Suprapubic skin (tissue), 4 donors: Measurements from ENCODE around the gene ADD3. TPM values are rescaled to one million over a fixed set of nuclear protein-coding genes. Genes with fewer than 3 reads are reported as not detected.

Experiments
- DNase-seq, 2 donors: peaks; one replicate each; pipeline ENCODE4 v3.0.0-alpha.2; 2019; ENCODE audit warnings: low spot score in 2 of 2
- H3K27ac ChIP-seq: fragments of 200-600 bp; sonication (generic); one replicate; pipeline ENCODE4 v1.5.1; 2019
- H3K27me3 ChIP-seq: fragments of 200-600 bp; sonication (generic); one replicate; pipeline ENCODE4 v1.5.1; 2019
- H3K36me3 ChIP-seq: fragments of 200-600 bp; sonication (generic); one replicate; pipeline ENCODE4 v1.5.1; 2019
- H3K4me1 ChIP-seq: fragments of 200-600 bp; sonication (generic); one replicate; pipeline ENCODE4 v1.5.1; 2019
- H3K4me3 ChIP-seq: fragments of 200-600 bp; sonication (generic); one replicate; pipeline ENCODE4 v1.5.1; 2019; ENCODE audit warnings: mild to moderate bottlenecking
- H3K9me3 ChIP-seq: fragments of 200-600 bp; sonication (generic); one replicate; pipeline ENCODE4 v1.5.1; 2019
- EP300 ChIP-seq: sonication (generic); formaldehyde crosslinking; IDR thresholded peaks from one replicate; pipeline ENCODE4 v1.6.1; 2017; ENCODE audit warnings: antibody characterized with exemption
- POLR2A ChIP-seq, 2 donors: fragments of 450-650 bp; IDR thresholded peaks; one replicate each; pipeline ENCODE4 v1.6.1; 2017; ENCODE audit warnings: antibody characterized with exemption in 2 of 2, mild to moderate bottlenecking in 2 of 2, moderate library complexity in 2 of 2
- POLR2AphosphoS5 ChIP-seq, 3 donors: sonication (generic); formaldehyde crosslinking; IDR thresholded peaks; one replicate each; pipeline ENCODE4 v1.6.1; 2017; ENCODE audit warnings: antibody characterized with exemption in 3 of 3
- WGBS: methylation state at CpG from one replicate; pipeline ENCODE4 v1.1.5; 2018; 5-methylcytosine and 5-hydroxymethylcytosine counted together
- total RNA-seq, 4 donors: library from RNA; depleted of rRNA; stranded (reverse); fragments of >200 nt; gene quantifications; one replicate each; pipeline ENCODE4 v1.1.0, GENCODE V29; 2016
- TF ChIP-seq, protein P1 (sequence below), 2 donors: fragments of 200-600 bp in 1 of 2; fragments of 450-650 bp in 1 of 2; sonication (generic) in 1 of 2; IDR thresholded peaks; one replicate each; pipeline ENCODE4 v1.5.1; 2016 to 2019; ENCODE audit warnings: antibody characterized with exemption in 2 of 2, mild to moderate bottlenecking in 1 of 2, moderate library complexity in 1 of 2

The ADD3 gene
- total RNA-seq, 4 donors from 2014 or later = 72.6 to 335 (median 279) TPM

DNA sequence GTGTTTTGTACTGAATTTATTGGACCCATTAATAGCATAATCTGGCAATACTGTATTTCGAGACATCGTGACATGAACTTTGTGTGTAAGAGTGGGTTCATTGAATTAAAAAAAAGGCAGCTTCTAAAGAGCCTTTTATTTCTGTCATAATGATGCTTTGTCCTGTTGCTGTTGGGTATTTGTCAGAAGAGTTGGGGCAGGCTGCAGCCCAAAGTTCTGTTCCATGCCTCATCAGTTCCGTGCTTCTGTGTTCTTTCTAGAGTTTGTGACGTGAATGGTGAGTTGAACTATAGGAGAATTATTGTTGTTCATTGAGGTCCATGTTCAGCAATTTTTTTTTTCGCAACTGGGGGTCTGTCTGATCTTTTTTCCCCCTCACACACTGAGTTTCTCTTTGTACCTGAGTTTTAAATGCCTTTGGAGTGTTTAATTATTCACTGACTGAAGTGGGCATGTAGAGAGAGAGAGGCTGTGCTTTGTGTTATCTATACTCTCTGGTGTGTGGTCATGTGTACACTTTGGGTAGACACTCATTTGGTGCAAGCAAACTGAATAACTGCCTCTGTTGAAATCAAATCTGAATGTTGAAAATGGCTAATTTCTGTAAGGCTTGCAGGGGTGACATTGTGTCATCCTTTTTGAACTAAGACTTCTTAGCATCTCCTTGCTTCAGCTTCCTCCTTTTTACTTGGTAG is 69.8 kb downstream of the ADD3 start:
- H3K4me3 ChIP-seq = peak overlapping the region; percentile 22
- no peaks in the 10 kb centered on the region for H3K9me3 ChIP-seq
- 57% methylated on average over 5 of the region's 5 CpGs for WGBS
- TF ChIP-seq EP300 (no peak), POLR2AphosphoS5 (IDR thresholded peaks at IDR 0.05) (no peak), POLR2A (IDR thresholded peaks at IDR 0.05) (no peak)
- TF ChIP-seq, protein P1, sequence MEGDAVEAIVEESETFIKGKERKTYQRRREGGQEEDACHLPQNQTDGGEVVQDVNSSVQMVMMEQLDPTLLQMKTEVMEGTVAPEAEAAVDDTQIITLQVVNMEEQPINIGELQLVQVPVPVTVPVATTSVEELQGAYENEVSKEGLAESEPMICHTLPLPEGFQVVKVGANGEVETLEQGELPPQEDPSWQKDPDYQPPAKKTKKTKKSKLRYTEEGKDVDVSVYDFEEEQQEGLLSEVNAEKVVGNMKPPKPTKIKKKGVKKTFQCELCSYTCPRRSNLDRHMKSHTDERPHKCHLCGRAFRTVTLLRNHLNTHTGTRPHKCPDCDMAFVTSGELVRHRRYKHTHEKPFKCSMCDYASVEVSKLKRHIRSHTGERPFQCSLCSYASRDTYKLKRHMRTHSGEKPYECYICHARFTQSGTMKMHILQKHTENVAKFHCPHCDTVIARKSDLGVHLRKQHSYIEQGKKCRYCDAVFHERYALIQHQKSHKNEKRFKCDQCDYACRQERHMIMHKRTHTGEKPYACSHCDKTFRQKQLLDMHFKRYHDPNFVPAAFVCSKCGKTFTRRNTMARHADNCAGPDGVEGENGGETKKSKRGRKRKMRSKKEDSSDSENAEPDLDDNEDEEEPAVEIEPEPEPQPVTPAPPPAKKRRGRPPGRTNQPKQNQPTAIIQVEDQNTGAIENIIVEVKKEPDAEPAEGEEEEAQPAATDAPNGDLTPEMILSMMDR (IDR thresholded peaks at IDR 0.05) = no peak
- peaks cover 70% of the 10 kb centered on the region for H3K4me1 ChIP-seq
- H3K27ac ChIP-seq = peak overlapping the region; percentile 84
- H3K36me3 ChIP-seq = no peaks in the 10 kb centered on the region
- H3K27me3 ChIP-seq = no peaks in the 10 kb centered on the region
- no peak for DNase-seq

DNA sequence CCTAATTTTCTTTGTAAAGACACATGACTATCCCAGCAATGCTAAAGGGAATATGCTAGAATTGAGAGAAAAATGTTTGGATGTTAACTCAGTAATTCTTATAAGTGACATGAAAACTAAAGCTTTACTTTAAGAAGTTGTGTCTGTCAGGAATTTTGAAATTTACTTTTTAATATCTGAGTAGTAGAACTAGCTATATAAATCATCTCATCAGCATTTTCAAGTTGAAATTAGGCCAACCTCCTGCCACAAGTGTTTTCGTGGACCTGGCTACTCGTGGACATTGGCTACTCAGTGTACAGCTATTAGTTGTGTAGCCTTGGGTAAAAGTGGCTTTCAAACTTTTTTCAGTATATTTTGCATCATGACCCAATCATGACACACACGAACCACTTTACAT is 70.5 kb downstream of the ADD3 start:
- peaks cover 70% of the 10 kb centered on the region for H3K4me1 ChIP-seq
- H3K4me3 ChIP-seq = no peak overlapping the region
- H3K27ac ChIP-seq = peak overlapping the region; percentile 84
- TF ChIP-seq POLR2A (IDR thresholded peaks at IDR 0.05) (no peak), POLR2AphosphoS5 (IDR thresholded peaks at IDR 0.05) (no peak), EP300 (no peak)
- TF ChIP-seq, protein P1 (IDR thresholded peaks at IDR 0.05) = no peak
- DNase-seq = no peak
- 60% methylated on average over 3 of the region's 3 CpGs for WGBS
- no peaks in the 10 kb centered on the region for H3K27me3 ChIP-seq
- H3K36me3 ChIP-seq = no peaks in the 10 kb centered on the region
- no peaks in the 10 kb centered on the region for H3K9me3 ChIP-seq

DNA sequence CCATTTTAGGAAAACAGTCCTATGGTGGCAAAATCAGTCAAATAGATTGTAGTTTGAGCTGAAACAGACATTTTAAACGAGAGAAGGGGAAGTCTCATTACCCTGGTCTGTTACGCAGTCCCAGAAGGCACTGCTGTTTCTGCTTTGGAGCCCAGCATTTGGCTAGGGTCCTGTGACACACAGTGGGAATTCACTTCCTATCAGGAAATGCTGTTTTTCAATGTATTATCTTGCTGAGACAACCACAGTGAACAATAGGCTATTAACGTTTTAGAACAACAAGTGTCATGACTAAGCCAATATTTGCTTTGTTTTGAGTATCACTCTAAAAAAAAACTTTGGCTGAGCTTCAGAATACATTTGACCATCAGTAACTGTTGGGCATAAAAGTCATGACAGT is 74.1 kb downstream of the ADD3 start:
- no peak for DNase-seq
- Histone ChIP-seq H3K9me3 (no peaks in the 10 kb centered on the region), H3K27ac (no peak overlapping the region), H3K4me1 (peaks cover 41% of the 10 kb centered on the region), H3K36me3 (no peaks in the 10 kb centered on the region), H3K4me3 (no peak overlapping the region), H3K27me3 (no peaks in the 10 kb centered on the region)
- 53% methylated on average over 3 of the region's 3 CpGs for WGBS
- no peak for TF ChIP-seq POLR2AphosphoS5 (IDR thresholded peaks at IDR 0.05)
- no peak for TF ChIP-seq POLR2A (IDR thresholded peaks at IDR 0.05)
- no peak for TF ChIP-seq EP300
- TF ChIP-seq, protein P1 (IDR thresholded peaks at IDR 0.05) = no peak

DNA sequence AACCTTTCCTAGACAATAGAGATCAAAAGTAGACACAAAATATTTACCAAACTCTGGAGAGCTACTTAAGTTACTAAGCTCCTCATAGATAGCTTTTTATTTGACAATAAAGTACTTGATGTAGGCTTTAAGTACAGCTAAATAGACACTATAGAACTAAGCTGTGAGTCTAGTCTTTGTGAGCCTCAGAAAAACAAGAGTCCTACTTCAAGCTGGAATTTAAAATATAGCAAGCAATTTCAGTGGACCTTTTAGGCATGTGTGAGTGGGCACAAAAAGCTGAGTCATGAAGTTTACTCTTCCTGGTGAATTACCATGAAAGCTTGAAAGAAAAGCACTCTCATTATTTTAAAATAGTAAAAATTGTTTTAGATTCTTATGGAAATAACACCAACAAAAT is 76.1 kb downstream of the ADD3 start:
- peaks cover 29% of the 10 kb centered on the region for H3K4me1 ChIP-seq
- H3K4me3 ChIP-seq = no peak overlapping the region
- TF ChIP-seq EP300 (no peak), POLR2AphosphoS5 (IDR thresholded peaks at IDR 0.05) (no peak), POLR2A (IDR thresholded peaks at IDR 0.05) (no peak)
- TF ChIP-seq, protein P1 (IDR thresholded peaks at IDR 0.05) = no peak
- no peaks in the 10 kb centered on the region for H3K36me3 ChIP-seq
- H3K9me3 ChIP-seq = no peaks in the 10 kb centered on the region
- no peaks in the 10 kb centered on the region for H3K27me3 ChIP-seq
- no peak overlapping the region for H3K27ac ChIP-seq
- DNase-seq = no peak

DNA sequence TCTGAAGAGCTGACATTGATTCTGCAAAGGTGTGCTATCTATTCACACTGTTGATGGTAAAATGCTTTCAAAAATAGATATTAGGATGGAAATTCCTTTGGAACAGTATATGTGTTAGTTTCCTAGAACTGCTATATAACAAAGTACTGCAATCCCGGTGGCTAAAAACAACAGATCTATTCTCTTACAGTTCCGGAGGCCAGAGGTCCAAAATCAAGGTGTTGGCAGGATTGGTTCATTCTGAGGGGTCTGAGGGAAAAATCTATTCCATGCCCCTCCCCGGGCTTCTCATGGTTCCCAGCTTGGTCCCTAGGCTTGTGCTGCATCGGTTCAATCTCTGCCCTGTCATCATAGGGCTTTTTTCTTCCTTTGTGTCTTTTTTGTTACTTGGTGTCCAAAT is 79.9 kb downstream of the ADD3 start:
- Histone ChIP-seq H3K4me3 (no peak overlapping the region), H3K27me3 (no peaks in the 10 kb centered on the region), H3K27ac (no peak overlapping the region), H3K9me3 (no peaks in the 10 kb centered on the region), H3K4me1 (peaks cover 25% of the 10 kb centered on the region), H3K36me3 (no peaks in the 10 kb centered on the region)
- DNase-seq = no peak
- 89% methylated on average over 4 of the region's 4 CpGs for WGBS
- TF ChIP-seq POLR2A (IDR thresholded peaks at IDR 0.05) = no peak
- TF ChIP-seq POLR2AphosphoS5 (IDR thresholded peaks at IDR 0.05) = no peak
- TF ChIP-seq EP300 = no peak
- TF ChIP-seq, protein P1 (IDR thresholded peaks at IDR 0.05) = no peak
